Measurements from ENCODE around the gene UCK1. TPM values are rescaled to one million over a fixed set of nuclear protein-coding genes. Genes with fewer than 3 reads are reported as not detected.

Gene UCK1
- total RNA-seq, 1 donor from 2014 or later: 32.4 TPM

GRCh38 chr9:131546336-131547084, 15.4 kb upstream of the UCK1 start:
- H3K36me3 Mint-ChIP-seq (ENCODE audit: insufficient read depth): peaks cover 18% of the 10 kb centered on the region
- peaks cover 34% of the 10 kb centered on the region for H3K27me3 Mint-ChIP-seq
- no peak for TF ChIP-seq CTCF (IDR thresholded peaks at IDR 0.05; ENCODE audit: unreplicated experiment)
- peak; percentile 31 for DNase-seq (ENCODE audit: low spot score, unreplicated experiment)
- H3K27ac Mint-ChIP-seq: peak overlapping the region; percentile 50
- H3K4me1 Mint-ChIP-seq (ENCODE audit: low read depth): peaks cover 10% of the 10 kb centered on the region
- peak overlapping the region; percentile 61 for H3K4me3 Mint-ChIP-seq (ENCODE audit: low read depth)
- peaks cover 21% of the 10 kb centered on the region for H3K9me3 Mint-ChIP-seq (ENCODE audit: low read depth)

GRCh38 chr9:131545786-131546335, 14.8 kb upstream of the UCK1 start:
- Mint-ChIP-seq H3K27ac (no peak overlapping the region), H3K4me3 (ENCODE audit: low read depth) (peak overlapping the region; percentile 61), H3K9me3 (ENCODE audit: low read depth) (peaks cover 21% of the 10 kb centered on the region), H3K4me1 (ENCODE audit: low read depth) (peaks cover 10% of the 10 kb centered on the region), H3K27me3 (peaks cover 34% of the 10 kb centered on the region), H3K36me3 (ENCODE audit: insufficient read depth) (peaks cover 18% of the 10 kb centered on the region)
- DNase-seq (ENCODE audit: low spot score, unreplicated experiment): no peak
- TF ChIP-seq CTCF (IDR thresholded peaks at IDR 0.05; ENCODE audit: unreplicated experiment): no peak

GRCh38 chr9:131545003-131545785, 14.1 kb upstream of the UCK1 start, which contains the start of gene PRRT1B:
Gene PRRT1B (plus strand): TSS chr9:131545523. CDS start chr9:131545616, 93 bp downstream.
- no peak for TF ChIP-seq CTCF (IDR thresholded peaks at IDR 0.05; ENCODE audit: unreplicated experiment)
- peak within 1 kb of the TSS; percentile 94 for H3K27ac Mint-ChIP-seq

GRCh38 chr9:131543141-131543540, 12.1 kb upstream of the UCK1 start:
- Mint-ChIP-seq H3K9me3 (ENCODE audit: low read depth) (peaks cover 14% of the 10 kb centered on the region), H3K27me3 (peaks cover 11% of the 10 kb centered on the region), H3K36me3 (ENCODE audit: insufficient read depth) (peaks cover 11% of the 10 kb centered on the region), H3K4me3 (ENCODE audit: low read depth) (no peak overlapping the region), H3K4me1 (ENCODE audit: low read depth) (peaks cover 8% of the 10 kb centered on the region), H3K27ac (no peak overlapping the region)
- TF ChIP-seq CTCF (IDR thresholded peaks at IDR 0.05; ENCODE audit: unreplicated experiment): no peak
- no peak for DNase-seq (ENCODE audit: low spot score, unreplicated experiment)

More at GRCh38 chr9:131545003-131545785, 14.1 kb upstream of the UCK1 start, which contains the start of gene PRRT1B:
- H3K4me1 Mint-ChIP-seq (ENCODE audit: low read depth): peaks cover 8% of the 10 kb centered on the region
- peak; percentile 65 for DNase-seq (ENCODE audit: low spot score, unreplicated experiment)
- H3K36me3 Mint-ChIP-seq (ENCODE audit: insufficient read depth): peaks cover 18% of the 10 kb centered on the region
- H3K9me3 Mint-ChIP-seq (ENCODE audit: low read depth): peaks cover 21% of the 10 kb centered on the region
- peaks cover 30% of the 10 kb centered on the region for H3K27me3 Mint-ChIP-seq
- peak within 1 kb of the TSS; percentile 61 for H3K4me3 Mint-ChIP-seq (ENCODE audit: low read depth)

Data from progenitor cell of endocrine pancreas (in vitro differentiated cells).